ENCODE data around the gene TMC8.

TMC8 gene

DNA sequence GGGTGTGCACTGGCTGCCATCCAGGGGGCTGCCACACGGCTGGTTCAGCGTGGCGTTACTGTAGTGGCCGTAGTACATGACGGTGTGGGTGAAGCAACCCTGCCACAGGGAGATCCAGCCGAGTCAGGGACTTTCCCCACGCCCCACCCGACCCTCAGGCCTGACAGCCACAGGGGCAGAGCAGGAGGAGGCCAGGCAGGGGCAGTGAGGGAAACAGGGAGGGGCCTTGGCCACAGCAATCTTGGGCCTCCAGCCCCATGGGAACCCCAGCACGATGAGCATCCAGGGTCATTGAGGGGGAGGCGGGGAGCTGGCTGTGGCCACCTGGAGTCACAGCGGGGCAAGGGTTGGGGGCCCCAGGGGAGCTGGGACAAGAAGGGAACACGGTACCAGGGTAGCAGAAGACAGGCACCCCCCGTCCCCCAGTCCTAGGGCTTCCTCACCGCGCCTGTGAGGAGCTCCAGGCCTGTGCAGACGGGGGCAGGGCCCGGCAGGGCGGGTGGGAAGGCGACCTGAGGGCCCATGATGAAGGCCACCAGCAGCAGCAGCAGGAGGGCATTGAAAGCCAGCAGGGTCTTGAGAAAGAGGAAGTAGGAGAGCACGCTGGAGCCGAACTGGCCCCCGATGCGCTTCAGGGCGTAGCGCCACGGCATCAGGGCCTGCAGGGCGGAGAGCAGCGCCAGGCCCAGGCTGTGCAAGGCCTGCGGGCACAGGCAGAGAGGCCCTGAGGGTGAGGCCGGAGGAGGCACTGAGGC, 6.3 kb upstream of the TMC8 start:
- TF ChIP-seq, protein P1, sequence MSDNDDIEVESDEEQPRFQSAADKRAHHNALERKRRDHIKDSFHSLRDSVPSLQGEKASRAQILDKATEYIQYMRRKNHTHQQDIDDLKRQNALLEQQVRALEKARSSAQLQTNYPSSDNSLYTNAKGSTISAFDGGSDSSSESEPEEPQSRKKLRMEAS (IDR thresholded peaks at IDR 0.05), result no peak
- TF ChIP-seq YY1 (IDR thresholded peaks at IDR 0.05; ENCODE audit: low read depth), result no peak
- no peak for TF ChIP-seq ZBTB7A (IDR thresholded peaks at IDR 0.05; ENCODE audit: low read depth)
- no peak for TF ChIP-seq TCF12 (IDR thresholded peaks at IDR 0.05; ENCODE audit: low read depth)
- no peak for TF ChIP-seq CREB1 (IDR thresholded peaks at IDR 0.05; ENCODE audit: low read depth)
- no peak for TF ChIP-seq EGR1 (IDR thresholded peaks at IDR 0.05)
- TF ChIP-seq, protein P2, sequence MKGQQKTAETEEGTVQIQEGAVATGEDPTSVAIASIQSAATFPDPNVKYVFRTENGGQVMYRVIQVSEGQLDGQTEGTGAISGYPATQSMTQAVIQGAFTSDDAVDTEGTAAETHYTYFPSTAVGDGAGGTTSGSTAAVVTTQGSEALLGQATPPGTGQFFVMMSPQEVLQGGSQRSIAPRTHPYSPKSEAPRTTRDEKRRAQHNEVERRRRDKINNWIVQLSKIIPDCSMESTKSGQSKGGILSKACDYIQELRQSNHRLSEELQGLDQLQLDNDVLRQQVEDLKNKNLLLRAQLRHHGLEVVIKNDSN (IDR thresholded peaks at IDR 0.05), result no peak
- TF ChIP-seq FOXM1 (IDR thresholded peaks at IDR 0.05; ENCODE audit: borderline replicate concordance, low read depth), result no peak
- no peak for TF ChIP-seq NFIC (IDR thresholded peaks at IDR 0.05)
- TF ChIP-seq, protein P3, sequence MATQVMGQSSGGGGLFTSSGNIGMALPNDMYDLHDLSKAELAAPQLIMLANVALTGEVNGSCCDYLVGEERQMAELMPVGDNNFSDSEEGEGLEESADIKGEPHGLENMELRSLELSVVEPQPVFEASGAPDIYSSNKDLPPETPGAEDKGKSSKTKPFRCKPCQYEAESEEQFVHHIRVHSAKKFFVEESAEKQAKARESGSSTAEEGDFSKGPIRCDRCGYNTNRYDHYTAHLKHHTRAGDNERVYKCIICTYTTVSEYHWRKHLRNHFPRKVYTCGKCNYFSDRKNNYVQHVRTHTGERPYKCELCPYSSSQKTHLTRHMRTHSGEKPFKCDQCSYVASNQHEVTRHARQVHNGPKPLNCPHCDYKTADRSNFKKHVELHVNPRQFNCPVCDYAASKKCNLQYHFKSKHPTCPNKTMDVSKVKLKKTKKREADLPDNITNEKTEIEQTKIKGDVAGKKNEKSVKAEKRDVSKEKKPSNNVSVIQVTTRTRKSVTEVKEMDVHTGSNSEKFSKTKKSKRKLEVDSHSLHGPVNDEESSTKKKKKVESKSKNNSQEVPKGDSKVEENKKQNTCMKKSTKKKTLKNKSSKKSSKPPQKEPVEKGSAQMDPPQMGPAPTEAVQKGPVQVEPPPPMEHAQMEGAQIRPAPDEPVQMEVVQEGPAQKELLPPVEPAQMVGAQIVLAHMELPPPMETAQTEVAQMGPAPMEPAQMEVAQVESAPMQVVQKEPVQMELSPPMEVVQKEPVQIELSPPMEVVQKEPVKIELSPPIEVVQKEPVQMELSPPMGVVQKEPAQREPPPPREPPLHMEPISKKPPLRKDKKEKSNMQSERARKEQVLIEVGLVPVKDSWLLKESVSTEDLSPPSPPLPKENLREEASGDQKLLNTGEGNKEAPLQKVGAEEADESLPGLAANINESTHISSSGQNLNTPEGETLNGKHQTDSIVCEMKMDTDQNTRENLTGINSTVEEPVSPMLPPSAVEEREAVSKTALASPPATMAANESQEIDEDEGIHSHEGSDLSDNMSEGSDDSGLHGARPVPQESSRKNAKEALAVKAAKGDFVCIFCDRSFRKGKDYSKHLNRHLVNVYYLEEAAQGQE (IDR thresholded peaks at IDR 0.05; ENCODE audit: low read depth), result no peak
- TF ChIP-seq TEAD4 (IDR thresholded peaks at IDR 0.05), result no peak
- no peak for TF ChIP-seq EP300 (IDR thresholded peaks at IDR 0.05; ENCODE audit: borderline replicate concordance)
- TF ChIP-seq TAF1 (IDR thresholded peaks at IDR 0.05; ENCODE audit: low read depth), result no peak
- TF ChIP-seq CEBPB (IDR thresholded peaks at IDR 0.05), result no peak
- no peak for TF ChIP-seq RAD21 (IDR thresholded peaks at IDR 0.05; ENCODE audit: low read depth)

DNA sequence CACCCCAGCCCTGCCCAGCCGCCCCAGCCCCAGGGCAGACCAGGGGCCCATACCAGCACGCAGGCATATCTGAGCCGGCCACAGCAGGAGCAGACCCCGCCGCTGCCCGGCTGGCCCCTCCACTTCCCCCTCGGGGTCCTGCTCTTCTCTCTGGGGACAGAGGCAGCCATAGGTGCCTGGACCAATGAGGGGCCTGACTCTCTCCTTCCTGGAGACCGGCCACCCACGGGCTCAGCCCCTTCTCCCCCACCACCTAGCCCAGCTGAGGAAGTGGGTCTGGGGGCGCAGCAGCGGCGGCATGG, 5.8 kb upstream of the TMC8 start:
- TF ChIP-seq ZBTB7A (IDR thresholded peaks at IDR 0.05; ENCODE audit: low read depth) (no peak), EP300 (IDR thresholded peaks at IDR 0.05; ENCODE audit: borderline replicate concordance) (no peak), CREB1 (IDR thresholded peaks at IDR 0.05; ENCODE audit: low read depth) (no peak)
- TF ChIP-seq, protein P1 (IDR thresholded peaks at IDR 0.05), result no peak
- TF ChIP-seq, protein P2 (IDR thresholded peaks at IDR 0.05), result no peak

DNA sequence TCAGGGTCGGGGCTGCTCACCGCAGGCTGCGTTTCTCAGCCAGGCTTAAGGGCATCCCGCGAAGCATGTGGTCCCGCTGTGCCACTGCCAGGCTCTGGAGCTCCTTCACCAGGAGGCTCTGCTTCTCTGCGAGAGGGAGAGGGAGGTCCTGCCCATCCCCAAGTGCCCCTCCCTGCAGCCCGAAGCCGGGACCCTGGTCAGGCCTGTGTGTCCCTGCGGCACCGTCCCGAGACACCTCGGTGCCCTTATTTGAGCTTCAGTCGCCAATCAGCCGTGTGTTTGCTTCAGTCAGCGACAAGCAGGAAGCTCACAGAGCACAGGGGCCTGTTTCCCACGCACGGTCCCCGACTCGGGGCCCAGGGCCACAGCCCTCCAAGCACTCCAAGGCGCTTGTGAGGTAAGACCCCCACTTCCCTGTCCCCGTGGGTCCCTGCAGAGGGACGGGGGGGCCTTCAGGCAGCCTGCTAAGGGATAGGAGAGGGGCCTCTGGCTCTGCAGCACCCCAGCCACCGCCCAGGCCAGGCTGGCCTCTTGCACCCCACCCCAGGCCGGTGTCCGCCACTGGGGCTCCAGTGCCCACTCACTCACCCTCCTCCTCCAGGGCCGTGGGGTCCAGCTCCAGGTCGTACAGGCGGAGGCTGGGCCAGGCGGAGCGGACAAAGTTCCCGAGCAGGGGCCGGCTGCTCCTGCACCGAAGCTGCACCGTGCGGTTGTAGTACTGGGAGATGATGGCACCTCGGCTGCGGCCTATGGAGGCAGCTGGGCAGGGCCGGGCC, 5.2 kb upstream of the TMC8 start:
- TF ChIP-seq, protein P1 (IDR thresholded peaks at IDR 0.05), result no peak
- TF ChIP-seq CEBPB (IDR thresholded peaks at IDR 0.05), result no peak
- no peak for TF ChIP-seq TEAD4 (IDR thresholded peaks at IDR 0.05)
- no peak for TF ChIP-seq NFIC (IDR thresholded peaks at IDR 0.05)
- TF ChIP-seq, protein P2 (IDR thresholded peaks at IDR 0.05), result no peak
- no peak for TF ChIP-seq FOXM1 (IDR thresholded peaks at IDR 0.05; ENCODE audit: borderline replicate concordance, low read depth)

DNA sequence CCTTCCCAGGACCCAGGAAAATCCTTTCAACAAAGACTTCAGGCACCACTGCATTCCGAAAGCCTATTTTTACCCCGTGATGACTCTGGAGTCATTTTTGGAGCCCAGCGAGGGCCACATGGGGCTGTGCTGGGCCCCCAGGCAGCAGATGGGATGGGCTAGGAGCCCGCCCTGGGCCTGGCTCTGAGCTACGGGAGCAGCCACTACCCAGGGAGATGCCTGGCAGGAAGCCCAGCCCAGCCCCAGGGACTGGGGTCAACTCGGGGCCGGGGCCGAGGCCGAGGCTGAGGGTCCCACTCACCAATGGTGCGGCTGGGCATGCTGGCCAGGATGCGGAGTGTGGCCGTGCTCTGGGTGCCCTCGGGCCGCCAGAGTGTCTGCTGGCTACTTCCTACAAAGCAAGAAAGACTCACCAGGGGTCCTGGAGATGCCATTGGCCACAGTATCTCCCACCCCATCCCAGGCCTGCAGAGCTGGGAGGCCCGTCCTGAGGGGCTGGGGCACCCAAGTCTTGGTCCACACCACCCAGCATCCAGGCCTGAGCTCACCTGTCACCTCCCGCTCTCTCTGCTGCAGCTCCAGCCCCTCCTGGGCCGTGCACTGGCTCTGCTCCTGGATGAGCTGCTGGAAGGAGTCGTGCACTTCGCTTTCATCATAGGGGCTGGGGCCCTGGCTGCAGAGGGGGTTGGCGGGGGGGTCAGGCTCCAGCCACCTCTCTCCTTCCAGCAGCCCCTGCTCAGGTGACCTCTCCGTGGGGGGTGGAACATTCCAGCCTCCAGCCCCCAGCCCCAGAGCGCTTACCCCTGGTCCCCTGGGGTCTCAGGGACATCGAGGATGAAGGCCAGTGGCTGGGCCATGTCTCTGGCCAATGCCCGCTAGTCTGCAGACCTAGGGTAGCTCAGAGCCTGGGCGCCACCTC, 4.3 kb upstream of the TMC8 start:
- no peak for TF ChIP-seq EGR1 (IDR thresholded peaks at IDR 0.05)
- no peak for TF ChIP-seq NFIC (IDR thresholded peaks at IDR 0.05)
- TF ChIP-seq CEBPB (IDR thresholded peaks at IDR 0.05), result no peak
- TF ChIP-seq, protein P3 (IDR thresholded peaks at IDR 0.05; ENCODE audit: low read depth), result no peak
- no peak for TF ChIP-seq ZBTB7A (IDR thresholded peaks at IDR 0.05; ENCODE audit: low read depth)
- TF ChIP-seq, protein P1 (IDR thresholded peaks at IDR 0.05), result no peak
- TF ChIP-seq RAD21 (IDR thresholded peaks at IDR 0.05; ENCODE audit: low read depth), result no peak
- TF ChIP-seq TEAD4 (IDR thresholded peaks at IDR 0.05), result no peak

Data from Ishikawa (cell line).